Vagina (tissue), 2 donors: ENCODE data around the gene ZNF227.

Experiments used
- POLR2A ChIP-seq, 2 donors: fragments of 450-650 bp; IDR thresholded peaks; one replicate each; pipeline ENCODE4 v1.6.1; 2017; ENCODE audit warnings: antibody characterized with exemption in 2 of 2, mild to moderate bottlenecking in 2 of 2, moderate library complexity in 2 of 2
- TF ChIP-seq, protein P1 (sequence below), 3 experiments: fragments of 450-650 bp in 2 of 3; fragments of 200-600 bp in 1 of 3; sonication (generic) in 1 of 3; IDR thresholded peaks; one replicate each; pipeline ENCODE4 v1.5.1; 2017 to 2019; ENCODE audit warnings: antibody characterized with exemption in 3 of 3, mild to moderate bottlenecking in 2 of 3, moderate library complexity in 2 of 3

DNA sequence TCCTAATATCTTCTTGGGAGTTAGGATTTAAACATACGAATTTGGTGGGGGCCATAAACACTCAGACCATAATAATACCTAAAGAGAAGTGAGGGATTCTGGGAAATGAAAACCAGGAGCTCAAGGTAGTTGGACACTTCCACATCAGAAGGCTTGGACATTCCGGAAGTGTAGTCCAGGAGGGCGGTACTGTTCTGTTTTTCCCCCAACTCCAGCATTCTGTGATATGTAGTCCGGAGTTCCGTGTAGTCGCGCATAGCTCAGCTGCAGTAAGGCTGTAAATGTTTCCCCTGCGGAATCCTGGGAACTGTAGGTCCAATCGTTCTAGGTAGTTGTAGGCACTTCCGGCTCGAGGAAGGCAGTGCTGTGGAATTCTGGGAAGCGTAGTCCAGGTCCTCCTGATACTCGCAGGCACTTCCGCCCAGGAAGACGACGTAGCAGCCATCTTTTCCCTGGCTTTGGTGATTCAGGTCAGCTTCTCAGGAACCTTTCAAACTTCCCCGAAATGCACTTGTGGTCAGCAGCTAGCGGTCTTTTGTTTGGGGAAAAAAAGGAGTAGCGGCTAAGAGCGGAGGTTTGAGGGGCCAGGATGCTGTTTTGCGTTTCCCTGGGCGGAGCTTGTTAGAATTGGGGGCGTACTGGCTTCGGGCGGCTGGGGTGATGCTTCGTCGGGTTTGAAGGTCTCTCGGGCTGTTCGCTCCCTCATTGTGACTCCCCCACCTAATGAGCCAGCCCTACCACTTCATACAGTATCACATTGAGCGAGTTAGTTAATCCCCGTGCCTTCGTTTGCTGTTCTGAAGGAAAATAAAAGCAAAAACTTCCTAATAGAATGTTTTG, 47.4 kb upstream of the ZNF227 start, which contains the start of gene ZNF226:
- no peak for TF ChIP-seq POLR2A (IDR thresholded peaks at IDR 0.05)
- TF ChIP-seq, protein P1, sequence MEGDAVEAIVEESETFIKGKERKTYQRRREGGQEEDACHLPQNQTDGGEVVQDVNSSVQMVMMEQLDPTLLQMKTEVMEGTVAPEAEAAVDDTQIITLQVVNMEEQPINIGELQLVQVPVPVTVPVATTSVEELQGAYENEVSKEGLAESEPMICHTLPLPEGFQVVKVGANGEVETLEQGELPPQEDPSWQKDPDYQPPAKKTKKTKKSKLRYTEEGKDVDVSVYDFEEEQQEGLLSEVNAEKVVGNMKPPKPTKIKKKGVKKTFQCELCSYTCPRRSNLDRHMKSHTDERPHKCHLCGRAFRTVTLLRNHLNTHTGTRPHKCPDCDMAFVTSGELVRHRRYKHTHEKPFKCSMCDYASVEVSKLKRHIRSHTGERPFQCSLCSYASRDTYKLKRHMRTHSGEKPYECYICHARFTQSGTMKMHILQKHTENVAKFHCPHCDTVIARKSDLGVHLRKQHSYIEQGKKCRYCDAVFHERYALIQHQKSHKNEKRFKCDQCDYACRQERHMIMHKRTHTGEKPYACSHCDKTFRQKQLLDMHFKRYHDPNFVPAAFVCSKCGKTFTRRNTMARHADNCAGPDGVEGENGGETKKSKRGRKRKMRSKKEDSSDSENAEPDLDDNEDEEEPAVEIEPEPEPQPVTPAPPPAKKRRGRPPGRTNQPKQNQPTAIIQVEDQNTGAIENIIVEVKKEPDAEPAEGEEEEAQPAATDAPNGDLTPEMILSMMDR (IDR thresholded peaks at IDR 0.05): no peak
